ENCODE measurements around the gene AQP3. TPM values are rescaled to one million over a fixed set of nuclear protein-coding genes. Genes with fewer than 3 reads are reported as not detected.

AQP3 gene
- total and polyA plus RNA-seq, 9 of the 15 experiments (the other 6 are each of a cell fraction or from before 2014, with no cell fraction given), result 4.2 to 31.5 (median 17.6) TPM

GRCh38 chr9:33446946-33447798 is at the start of gene AQP3 (continued):
- TF ChIP-seq MYC (IDR thresholded peaks at IDR 0.05; ENCODE audit: low read depth, low read length) (peak; percentile 56), MYC (CRISPR knock-in tag; IDR thresholded peaks at IDR 0.05; ENCODE audit: borderline replicate concordance, low read depth) (no peak), RBBP5 (IDR thresholded peaks at IDR 0.05; ENCODE audit: borderline replicate concordance, insufficient read depth, low read length, poor library complexity, severe bottlenecking) (no peak), ZNF174 (CRISPR knock-in tag; IDR thresholded peaks at IDR 0.05) (no peak), CEBPG (CRISPR knock-in tag; IDR thresholded peaks at IDR 0.05) (no peak), CEBPG (tag; conservative IDR thresholded peaks at IDR 0.05 in 1 of 2, IDR thresholded peaks at IDR 0.05 in 1 of 2) (no peak), NCOA4 (IDR thresholded peaks at IDR 0.05; ENCODE audit: partially characterized antibody) (no peak), CBFA2T2 (conservative IDR thresholded peaks at IDR 0.05) (peak; percentile 51), KLF13 (tag; IDR thresholded peaks at IDR 0.05; ENCODE audit: borderline replicate concordance, low read depth) (no peak), MTA1 (IDR thresholded peaks at IDR 0.05; ENCODE audit: borderline replicate concordance) (no peak), ZNF124 (CRISPR knock-in tag; IDR thresholded peaks at IDR 0.05) (no peak), ID3 (CRISPR knock-in tag; IDR thresholded peaks at IDR 0.05) (no peak), ID3 (tag; IDR thresholded peaks at IDR 0.05) (no peak), PCBP2 (IDR thresholded peaks at IDR 0.05; ENCODE audit: low read depth, low read length, poor library complexity, severe bottlenecking) (no peak), ZNF347 (CRISPR knock-in tag; IDR thresholded peaks at IDR 0.05; ENCODE audit: low read depth) (no peak), ZNF3 (CRISPR knock-in tag; IDR thresholded peaks at IDR 0.05) (no peak), HDGF (IDR thresholded peaks at IDR 0.05) (no peak), POLR2A (conservative IDR thresholded peaks at IDR 0.05) (no peak), SRSF9 (IDR thresholded peaks at IDR 0.05; ENCODE audit: borderline replicate concordance, low read depth, low read length) (no peak), ZNF212 (CRISPR knock-in tag; IDR thresholded peaks at IDR 0.05) (no peak), ZNF311 (CRISPR knock-in tag; IDR thresholded peaks at IDR 0.05) (no peak), ZNF134 (CRISPR knock-in tag; conservative IDR thresholded peaks at IDR 0.05) (no peak), WHSC1 (IDR thresholded peaks at IDR 0.05; ENCODE audit: low read length) (no peak), EP300 (IDR thresholded peaks at IDR 0.05; ENCODE audit: low read length) (peak; percentile 69), ETV5 (CRISPR knock-in tag; IDR thresholded peaks at IDR 0.05; ENCODE audit: low read depth) (peak; percentile 49; the same call in 1 of the 2 replicates), XRCC4 (IDR thresholded peaks at IDR 0.05; ENCODE audit: extremely low read depth, insufficient read depth, insufficient read length) (no peak)
- TF ChIP-seq, protein P1, sequence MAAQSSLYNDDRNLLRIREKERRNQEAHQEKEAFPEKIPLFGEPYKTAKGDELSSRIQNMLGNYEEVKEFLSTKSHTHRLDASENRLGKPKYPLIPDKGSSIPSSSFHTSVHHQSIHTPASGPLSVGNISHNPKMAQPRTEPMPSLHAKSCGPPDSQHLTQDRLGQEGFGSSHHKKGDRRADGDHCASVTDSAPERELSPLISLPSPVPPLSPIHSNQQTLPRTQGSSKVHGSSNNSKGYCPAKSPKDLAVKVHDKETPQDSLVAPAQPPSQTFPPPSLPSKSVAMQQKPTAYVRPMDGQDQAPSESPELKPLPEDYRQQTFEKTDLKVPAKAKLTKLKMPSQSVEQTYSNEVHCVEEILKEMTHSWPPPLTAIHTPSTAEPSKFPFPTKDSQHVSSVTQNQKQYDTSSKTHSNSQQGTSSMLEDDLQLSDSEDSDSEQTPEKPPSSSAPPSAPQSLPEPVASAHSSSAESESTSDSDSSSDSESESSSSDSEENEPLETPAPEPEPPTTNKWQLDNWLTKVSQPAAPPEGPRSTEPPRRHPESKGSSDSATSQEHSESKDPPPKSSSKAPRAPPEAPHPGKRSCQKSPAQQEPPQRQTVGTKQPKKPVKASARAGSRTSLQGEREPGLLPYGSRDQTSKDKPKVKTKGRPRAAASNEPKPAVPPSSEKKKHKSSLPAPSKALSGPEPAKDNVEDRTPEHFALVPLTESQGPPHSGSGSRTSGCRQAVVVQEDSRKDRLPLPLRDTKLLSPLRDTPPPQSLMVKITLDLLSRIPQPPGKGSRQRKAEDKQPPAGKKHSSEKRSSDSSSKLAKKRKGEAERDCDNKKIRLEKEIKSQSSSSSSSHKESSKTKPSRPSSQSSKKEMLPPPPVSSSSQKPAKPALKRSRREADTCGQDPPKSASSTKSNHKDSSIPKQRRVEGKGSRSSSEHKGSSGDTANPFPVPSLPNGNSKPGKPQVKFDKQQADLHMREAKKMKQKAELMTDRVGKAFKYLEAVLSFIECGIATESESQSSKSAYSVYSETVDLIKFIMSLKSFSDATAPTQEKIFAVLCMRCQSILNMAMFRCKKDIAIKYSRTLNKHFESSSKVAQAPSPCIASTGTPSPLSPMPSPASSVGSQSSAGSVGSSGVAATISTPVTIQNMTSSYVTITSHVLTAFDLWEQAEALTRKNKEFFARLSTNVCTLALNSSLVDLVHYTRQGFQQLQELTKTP (IDR thresholded peaks at IDR 0.05; ENCODE audit: low read depth in 1 of 2, partially characterized antibody in 2 of 2), result no peak

All from K562 (cell line).